EH (cell line): Measurements from ENCODE around the gene GDF2.

ENCODE experiments used
- DNase-seq: peaks from one replicate; pipeline ENCODE4 v3.0.0-alpha.2; 2015; ENCODE audit warnings: low read depth

GDF2 gene

GRCh38 chr10:47294057-47294456 is 28.2 kb upstream of the GDF2 start:
- no peak for DNase-seq

GRCh38 chr10:47294501-47294900 is 27.8 kb upstream of the GDF2 start:
- DNase-seq = no peak

- DNase-seq = no peak
Measured at GRCh38 chr10:47295411-47295810, 26.8 kb upstream of the GDF2 start.

DNA sequence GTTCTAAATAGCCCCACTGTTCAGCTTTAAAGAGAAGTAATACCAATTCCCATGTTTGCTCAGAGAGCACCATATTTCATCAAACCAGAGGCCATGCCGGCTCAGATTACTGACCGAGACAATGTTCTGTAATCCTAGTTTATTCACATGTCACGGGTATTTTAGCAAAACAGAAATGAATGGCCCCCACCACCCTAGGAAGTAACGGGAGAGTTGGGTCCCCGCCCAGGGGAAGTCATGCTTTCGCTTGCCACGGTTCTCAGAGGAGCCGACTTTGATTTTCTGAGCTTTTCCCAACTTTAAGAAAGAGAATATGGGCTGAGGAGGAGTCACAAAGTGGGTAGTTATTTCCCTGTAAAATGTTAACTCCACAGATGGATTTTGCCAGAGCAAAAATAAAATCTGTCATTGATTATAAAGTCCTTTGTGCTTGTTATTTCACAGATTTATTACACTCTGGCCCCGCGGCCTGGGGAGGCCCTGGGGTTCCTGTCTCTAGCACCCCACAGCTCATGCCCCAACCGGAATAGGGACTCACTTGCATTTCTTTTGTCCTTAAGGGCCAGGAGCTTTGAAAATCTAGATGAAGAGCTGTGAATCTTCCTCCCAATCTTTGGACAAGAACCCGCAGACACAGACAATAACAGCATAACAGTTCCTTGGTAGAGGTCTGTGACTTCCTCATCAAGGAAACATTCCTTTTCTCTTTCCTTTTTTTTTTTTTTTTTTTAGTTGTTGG is 25.9 kb upstream of the GDF2 start:
- no peak for DNase-seq

DNA sequence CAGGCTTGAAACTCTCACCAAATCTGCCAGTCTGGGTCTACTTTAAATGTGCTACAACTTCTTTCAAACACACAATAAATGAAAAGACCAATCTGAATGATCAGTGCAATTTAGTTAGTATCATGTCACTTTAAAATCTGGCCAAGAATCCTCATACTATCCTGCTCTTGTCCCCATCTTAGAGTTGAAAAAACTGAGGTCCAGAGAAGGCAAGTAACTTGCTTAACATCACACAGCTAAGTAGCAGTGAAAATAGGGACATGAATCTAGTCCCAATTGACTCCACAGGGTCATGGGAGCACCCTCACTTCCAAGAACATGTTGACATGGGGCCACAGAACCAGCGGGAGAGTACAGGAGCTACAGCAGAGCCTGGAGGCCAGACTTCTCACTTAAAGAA is 25.3 kb upstream of the GDF2 start:
- no peak for DNase-seq

DNA sequence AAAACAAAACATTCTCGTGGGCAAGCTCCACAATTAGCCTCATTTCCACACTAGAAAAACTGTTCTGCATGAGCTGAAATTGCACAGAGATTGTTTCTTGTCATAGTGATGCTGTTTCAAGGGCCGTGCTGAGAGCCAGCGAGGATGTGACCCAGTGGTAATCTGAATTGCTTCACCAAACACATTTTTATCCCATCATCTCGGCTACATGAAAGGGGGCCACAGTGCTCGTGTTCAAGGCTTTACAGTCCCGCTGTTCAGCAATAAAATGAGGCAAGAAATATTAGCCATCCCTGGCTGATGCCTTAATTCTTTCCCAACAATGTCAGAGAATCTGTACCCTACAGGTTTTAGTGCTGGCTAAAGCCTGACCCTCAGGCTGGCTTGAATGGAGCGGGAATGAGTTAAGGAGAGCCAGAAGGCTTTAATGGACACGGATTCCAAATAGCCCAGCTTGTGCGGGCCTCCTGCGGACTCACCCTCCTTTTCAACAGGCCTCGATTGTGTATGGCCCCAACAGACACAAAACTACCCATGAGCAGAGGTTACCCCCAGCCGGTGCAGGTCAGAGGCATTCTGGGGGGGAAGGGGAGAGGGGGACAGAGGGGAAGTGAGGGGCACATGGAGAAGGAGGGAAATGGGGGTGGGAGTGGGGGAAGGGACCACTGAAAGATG is 24.3 kb upstream of the GDF2 start:
- no peak for DNase-seq

GRCh38 chr10:47298715-47299114 is 23.5 kb upstream of the GDF2 start:
- DNase-seq = no peak

DNA sequence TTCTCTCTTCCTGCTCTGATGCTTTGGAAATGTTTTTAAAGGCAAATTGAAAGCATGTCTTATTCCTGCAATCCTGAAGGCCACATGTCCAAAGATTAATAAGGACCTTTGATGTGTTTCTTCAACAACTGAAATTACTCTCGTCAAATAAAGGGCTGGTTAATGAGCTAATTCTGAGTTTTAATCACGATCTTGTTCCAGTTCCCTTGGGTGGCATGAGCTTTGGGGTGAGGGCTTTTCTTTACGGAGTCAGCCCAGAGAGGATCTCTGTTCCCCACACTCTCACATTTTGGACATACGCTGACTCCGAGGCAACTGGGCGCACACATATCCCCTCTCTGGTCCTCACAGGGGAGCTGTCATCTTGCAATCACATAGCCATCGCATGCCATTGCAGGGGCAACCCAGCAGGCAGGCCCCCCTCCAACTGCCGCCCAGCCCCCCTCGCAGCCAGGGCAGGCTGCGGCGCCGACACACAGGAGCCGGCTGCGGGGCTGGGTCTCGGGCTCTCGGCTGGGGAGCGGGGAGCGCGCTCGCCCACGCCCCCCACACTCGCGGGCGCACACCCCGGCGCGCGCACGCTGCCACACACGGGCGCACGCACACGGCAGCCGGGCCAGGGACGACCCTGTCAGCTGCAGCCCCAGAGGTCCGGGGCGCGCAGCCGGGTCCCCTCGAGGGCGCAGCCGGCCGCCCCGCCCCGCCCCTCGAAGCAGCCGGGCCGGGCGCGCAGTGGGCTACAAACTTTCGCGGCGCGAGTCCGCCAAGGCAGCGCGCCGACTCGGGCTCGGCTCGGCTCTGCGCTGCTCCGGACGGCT is 22.4 kb upstream of the GDF2 start, which contains the start of gene GDF10:
GDF10 (plus strand) TSS at position 587 of the 818 bp plus-strand sequence. CDS start 455 bp downstream, outside the sequence.
- DNase-seq = no peak

GRCh38 chr10:47300429-47300931 is 21.8 kb upstream of the GDF2 start:
- DNase-seq = no peak

GRCh38 chr10:47301833-47302232 is 20.4 kb upstream of the GDF2 start:
- no peak for DNase-seq

DNA sequence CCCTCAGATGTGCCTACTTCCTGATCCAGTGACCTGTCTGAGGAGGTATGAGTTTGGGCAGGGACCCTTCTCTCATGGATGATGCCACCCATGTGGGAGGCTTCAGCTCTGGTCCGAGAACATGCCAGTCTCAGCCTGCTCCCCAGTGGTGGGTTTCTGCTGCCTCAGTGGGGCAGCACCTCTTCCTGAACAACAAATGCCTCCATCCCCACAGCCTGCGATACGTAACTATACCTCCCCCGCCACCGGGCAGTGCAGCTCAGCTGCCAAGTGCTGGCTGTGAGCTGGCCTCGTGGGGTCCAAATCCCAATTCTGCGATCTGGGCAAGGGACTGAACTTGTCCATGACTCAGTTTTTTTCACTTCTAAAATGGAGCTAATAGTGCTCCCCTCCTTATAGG is 19.1 kb upstream of the GDF2 start:
- no peak for DNase-seq

- DNase-seq = no peak
Measured at GRCh38 chr10:47303866-47304265, 18.4 kb upstream of the GDF2 start.

GRCh38 chr10:47305566-47305965 is 16.7 kb upstream of the GDF2 start:
- DNase-seq = no peak

- no peak for DNase-seq
Measured at GRCh38 chr10:47306387-47307210, 15.7 kb upstream of the GDF2 start.

- no peak for DNase-seq
Measured at GRCh38 chr10:47307381-47307780, 14.9 kb upstream of the GDF2 start.

DNA sequence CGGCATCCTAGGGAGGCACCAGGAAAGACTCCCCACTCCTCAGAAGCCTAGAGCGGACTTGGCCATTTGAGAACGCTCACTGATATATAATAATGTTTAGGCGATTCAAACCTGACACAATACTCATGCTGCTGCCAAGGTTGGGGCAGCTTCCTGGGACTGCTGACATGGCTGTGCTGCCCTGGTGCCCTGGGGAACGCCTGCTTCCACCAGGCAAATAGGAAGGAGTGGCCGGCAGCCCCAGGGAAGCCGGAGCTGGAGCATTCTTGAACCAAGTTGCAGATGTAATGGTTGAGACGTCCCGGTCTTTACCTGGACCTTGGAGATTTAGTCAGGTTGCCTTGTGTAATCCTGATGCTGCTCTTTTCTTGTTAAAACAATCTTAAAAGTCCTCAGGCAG is 13.5 kb upstream of the GDF2 start:
- no peak for DNase-seq

- DNase-seq = no peak
Measured at GRCh38 chr10:47309408-47310089, 12.7 kb upstream of the GDF2 start.

GRCh38 chr10:47310090-47310505 is 12.2 kb upstream of the GDF2 start:
- DNase-seq = no peak

DNA sequence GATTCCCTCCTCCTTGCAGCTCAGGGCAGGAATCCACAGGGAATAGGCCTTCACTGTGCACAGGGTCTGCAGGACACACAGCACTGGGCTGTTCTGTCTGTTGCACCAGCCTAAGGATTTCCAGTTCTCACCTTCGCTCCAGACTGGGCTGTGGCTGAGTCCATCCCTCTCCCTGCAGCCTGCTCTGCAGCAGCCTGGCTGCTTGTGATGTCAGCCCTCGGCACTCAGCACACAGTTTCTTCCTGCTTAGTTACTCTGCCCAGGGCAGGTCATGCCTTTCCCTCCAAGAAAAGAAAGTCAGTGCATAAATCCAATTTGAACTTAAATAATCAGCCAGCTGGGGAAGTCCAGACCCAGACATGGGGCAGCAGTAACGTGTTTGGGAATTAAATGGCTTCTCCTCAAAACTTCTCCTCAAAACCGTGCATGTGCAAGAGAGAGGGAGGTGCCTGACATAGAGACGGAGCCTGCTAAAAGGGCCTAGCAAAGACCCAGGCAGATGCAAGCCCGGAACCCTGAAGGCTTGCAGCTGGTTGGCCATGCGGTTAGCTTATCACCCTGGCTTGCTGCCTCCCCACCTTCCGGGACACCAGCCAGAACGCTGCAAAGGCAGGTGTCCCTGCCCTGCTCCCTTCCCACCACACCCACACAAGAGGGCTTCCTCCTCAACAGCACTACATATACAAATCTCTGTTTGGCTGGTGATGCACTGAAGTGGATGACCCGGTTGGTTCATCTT is 10.9 kb upstream of the GDF2 start:
- DNase-seq = no peak

DNA sequence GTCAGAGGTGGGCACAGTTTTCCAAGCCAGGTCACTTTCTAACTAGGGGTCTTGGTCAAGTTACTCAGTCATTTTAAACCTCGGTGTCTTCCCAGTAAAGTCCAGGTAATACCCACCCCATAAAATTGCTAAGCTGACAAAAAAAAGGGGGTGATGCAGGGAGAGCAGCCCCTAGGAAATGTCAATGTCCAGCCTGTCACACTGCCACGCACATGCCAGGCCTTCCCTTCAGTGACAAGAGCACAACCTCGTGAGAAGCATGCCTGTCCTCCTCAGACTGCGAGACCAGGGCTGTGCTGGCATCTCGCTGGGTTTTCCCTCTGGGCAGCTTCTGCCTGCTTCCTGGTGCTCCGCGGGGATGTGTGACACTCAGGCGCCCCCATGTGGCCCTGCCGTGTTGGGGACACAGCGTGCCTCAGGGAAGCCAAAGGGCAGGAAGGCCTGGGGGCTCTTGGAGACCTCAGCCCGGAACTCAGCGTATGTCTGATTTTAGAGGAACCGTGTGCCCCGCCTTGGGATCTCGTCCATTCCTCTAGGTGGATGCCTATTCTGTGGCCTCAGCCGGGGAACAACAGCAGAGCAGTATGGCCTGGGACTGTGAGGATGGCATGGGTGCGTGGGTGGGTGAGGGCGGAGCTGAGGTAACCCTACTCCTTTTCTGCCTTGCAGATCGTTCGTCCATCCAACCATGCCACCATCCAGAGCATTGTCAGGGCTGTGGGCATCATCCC is 10.2 kb upstream of the GDF2 start:
- peak; percentile 80 for DNase-seq
